ENCODE data around the gene KMT5C.

The KMT5C gene

DNA sequence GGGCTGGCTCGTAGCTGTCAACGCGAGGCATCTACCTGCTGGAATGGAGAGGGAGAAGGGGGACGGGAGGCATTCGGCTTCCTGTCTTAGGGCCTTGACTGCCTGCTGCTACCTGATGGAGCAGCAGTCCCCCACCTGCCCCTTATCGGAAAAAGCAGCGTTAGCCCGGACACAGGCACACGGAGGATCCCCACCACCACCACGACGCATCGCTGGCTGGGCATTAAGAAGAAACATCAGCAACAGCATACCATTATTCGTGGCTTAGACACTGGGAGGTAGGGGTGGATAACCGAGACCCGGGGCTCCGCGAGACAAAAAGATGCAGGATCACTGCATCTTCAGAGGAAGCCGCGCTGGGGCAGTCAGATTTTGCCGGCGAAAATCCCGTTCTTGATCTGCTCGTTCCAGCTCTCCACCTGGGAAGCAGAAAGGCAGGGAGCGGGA is 13.7 kb downstream of the KMT5C start:
- Histone ChIP-seq H3K9me3 (no peaks in the 10 kb centered on the region), H3K4me3 (ENCODE audit: low read depth, low read length) (peak overlapping the region; percentile 39), H3K4me1 (no peaks in the 10 kb centered on the region), H3K27me3 (peaks cover 42% of the 10 kb centered on the region), H3K36me3 (no peaks in the 10 kb centered on the region)
- no peak for DNase-seq
- TF ChIP-seq CTCF (IDR thresholded peaks at IDR 0.05; ENCODE audit: low read depth, low read length) = no peak

DNA sequence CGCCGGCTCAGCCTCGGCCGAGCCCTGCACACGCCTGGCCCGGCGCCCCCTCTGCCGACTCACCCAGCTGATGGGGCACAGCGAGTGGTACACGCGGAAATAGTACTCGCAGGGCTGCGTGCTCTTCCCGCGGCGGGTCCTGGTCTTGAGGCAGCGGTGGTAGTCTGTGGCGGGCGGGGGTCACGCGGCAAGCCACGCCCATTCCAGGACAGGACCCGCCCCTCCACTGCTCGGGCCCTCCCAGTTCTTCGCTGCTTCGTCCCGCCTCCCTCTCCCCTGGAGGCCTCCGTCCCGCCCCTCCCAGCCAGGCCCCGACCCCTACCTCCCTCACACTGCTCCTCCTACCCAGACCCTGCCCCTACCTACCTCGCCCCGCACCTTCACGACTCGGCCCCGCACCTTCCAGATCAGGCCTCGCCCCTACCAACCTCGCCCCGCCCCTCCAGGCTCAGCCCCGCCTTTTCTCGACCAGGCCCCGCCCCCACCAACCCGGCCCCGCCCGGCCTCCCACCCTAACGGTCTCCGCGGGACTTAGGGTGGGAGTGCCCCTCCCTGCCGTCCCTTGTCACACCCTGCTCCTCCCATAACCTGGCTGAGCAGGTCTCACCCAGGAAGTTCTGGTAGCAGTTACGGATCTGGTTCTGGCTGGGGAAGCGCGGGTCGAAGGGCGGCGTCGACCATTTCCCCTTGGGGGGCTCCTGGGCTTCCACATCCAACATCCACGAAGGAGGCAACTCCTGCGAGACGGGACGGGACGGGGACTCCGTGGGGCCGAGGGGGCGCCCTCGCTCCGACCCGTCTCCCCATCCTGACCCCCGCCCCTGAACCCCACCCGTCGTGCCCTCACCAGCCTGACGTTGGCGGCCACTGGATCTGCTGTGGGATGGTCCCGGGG is 14.4 kb downstream of the KMT5C start:
- TF ChIP-seq CTCF (IDR thresholded peaks at IDR 0.05; ENCODE audit: low read depth, low read length) = no peak
- Histone ChIP-seq H3K9me3 (no peaks in the 10 kb centered on the region), H3K4me1 (no peaks in the 10 kb centered on the region; the same call in 1 of the 2 replicates), H3K27me3 (peaks cover 42% of the 10 kb centered on the region), H3K4me3 (ENCODE audit: low read depth, low read length) (peak overlapping the region; percentile 39), H3K36me3 (no peaks in the 10 kb centered on the region)
- DNase-seq = peak; percentile 82

DNA sequence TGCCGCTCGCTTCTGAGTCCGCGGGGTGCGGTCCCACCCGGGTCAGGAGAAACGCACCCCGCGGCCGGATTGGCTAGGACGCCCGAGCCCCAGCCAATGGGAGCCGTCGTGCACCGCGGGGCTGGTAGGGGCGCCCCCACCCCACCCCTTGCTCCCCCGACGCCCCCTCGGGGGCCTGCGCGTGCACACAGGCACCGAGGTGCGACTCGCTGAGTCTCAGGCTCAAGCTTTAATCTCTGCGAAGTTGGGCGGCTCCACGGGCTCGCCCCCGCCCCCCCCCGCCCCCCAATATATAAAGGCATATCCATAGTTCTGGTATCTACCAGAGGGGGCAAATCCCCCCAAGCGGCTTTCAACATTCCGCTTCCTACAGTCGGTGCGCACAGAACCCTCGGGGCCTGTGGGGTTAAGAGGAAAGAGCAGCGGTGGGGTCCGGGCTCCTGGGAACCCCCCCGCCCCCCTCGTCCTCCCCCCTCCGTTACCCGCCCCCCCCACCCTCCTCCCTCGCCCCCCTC is 15.1 kb downstream of the KMT5C start, which contains the start of gene COX6B2:
Gene COX6B2, minus strand, starts transcription at position 22 of the 515 bp plus-strand sequence. CDS start 198 bp downstream, outside the sequence.
- DNase-seq = no peak
- peaks cover 42% of the 10 kb centered on the region for H3K27me3 ChIP-seq

GRCh38 chr19:55355213-55355821 is 15.6 kb downstream of the KMT5C start:
- DNase-seq = no peak
- Histone ChIP-seq H3K4me3 (ENCODE audit: low read depth, low read length) (no peak overlapping the region), H3K36me3 (no peaks in the 10 kb centered on the region), H3K4me1 (no peaks in the 10 kb centered on the region; the same call in 1 of the 2 replicates), H3K9me3 (no peaks in the 10 kb centered on the region), H3K27me3 (peaks cover 42% of the 10 kb centered on the region)
- TF ChIP-seq CTCF (IDR thresholded peaks at IDR 0.05; ENCODE audit: low read depth, low read length) = no peak

More for the DNA sequence above, 15.1 kb downstream of the KMT5C start, which contains the start of gene COX6B2:
- no peaks in the 10 kb centered on the region for H3K36me3 ChIP-seq
- no peak for TF ChIP-seq CTCF (IDR thresholded peaks at IDR 0.05; ENCODE audit: low read depth, low read length)
- H3K9me3 ChIP-seq = no peaks in the 10 kb centered on the region
- no peaks in the 10 kb centered on the region; the same call in 1 of the 2 replicates for H3K4me1 ChIP-seq
- peak within 1 kb of the TSS; percentile 39 for H3K4me3 ChIP-seq (ENCODE audit: low read depth, low read length)

GRCh38 chr19:55358493-55358892 is 18.8 kb downstream of the KMT5C start:
- Histone ChIP-seq H3K4me1 (no peaks in the 10 kb centered on the region; the same call in 1 of the 2 replicates), H3K27me3 (peaks cover 18% of the 10 kb centered on the region), H3K9me3 (no peaks in the 10 kb centered on the region), H3K4me3 (ENCODE audit: low read depth, low read length) (no peak overlapping the region), H3K36me3 (no peaks in the 10 kb centered on the region)
- no peak for TF ChIP-seq CTCF (IDR thresholded peaks at IDR 0.05; ENCODE audit: low read depth, low read length)
- no peak for DNase-seq
